ENCODE data around the gene PAQR4.
"Not testable (repeated sequence)": the region's sequence is repeated elsewhere in the genome, so short reads cannot be mapped to it uniquely, and the experiment has no call there.

The PAQR4 gene

GRCh38 chr16:2968738-2969544 is at the start of gene PAQR4:
TSS of gene PAQR4 (plus strand) at chr16:2969348. CDS start at chr16:2969675, 327 bp downstream.
- DNase-seq (ENCODE audit: low read depth in 2 of 2): peak; percentile 71 to 79

GRCh38 chr16:2919511-2920255 is 49.5 kb upstream of the PAQR4 start:
- peak in 1 of 2 donors; percentile 35 for DNase-seq (ENCODE audit: low read depth in 2 of 2)

DNA sequence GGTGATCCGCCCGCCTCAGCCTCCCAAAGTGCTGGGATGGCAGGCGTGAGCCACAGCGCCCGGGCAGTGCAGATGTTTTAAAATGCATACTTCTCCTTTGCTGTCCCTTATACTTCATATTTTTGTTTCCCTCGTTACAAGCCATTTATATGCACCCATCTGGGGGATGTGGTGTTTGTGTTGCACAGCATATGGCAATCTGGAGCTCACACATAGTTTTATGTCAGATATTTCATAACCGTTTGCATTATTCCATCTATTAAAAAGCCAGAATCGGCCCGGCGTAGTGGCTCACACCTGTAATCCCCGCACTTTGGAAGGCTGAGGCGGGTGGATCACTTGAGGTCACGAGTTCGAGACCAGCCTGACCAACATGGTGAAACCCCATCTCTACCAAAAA is 45.7 kb upstream of the PAQR4 start:
- DNase-seq (ENCODE audit: low read depth in 2 of 2): no peak

DNA sequence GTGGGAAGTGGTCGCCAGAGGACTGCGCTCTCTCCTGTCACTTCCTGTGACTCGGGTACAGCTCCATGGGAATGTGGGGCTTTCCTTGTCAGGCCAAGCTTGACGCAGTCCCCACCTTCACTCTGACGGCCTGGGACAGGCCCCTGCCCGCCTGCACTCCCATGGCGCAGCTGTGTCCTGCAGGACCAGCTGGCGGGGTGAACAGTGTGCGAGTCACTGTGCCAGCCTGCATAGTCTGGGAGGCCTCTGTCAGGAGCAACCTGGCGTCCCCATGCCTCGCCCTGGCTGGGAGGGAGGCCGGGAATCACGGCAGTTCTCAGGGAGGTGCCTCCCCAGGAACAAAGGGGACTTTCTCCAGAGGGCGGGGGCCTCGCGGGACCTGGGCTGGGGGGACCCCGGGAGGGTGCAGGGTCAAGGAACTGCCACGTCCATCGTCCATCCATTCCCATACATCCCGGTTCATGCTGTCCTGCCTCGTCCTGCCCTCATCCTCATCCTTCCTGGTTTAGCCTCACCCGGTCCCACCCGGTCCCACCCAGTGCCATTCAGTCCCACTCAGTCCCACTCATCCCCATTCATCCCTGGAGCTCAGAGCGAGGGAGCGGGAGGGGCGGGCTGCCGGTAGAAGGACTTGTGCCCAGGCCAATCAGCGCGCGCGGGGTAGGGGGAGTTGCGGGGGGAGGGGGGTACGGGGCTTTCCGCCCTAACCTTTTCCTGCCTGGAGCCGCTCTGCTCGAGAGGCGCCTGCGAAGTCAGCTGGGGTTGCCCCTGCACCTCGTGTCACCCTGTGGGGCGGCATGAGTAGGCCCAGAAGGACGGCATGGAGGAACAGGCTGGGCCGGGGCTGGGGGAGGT is 44.0 kb upstream of the PAQR4 start:
- DNase-seq (ENCODE audit: low read depth in 2 of 2): no peak

DNA sequence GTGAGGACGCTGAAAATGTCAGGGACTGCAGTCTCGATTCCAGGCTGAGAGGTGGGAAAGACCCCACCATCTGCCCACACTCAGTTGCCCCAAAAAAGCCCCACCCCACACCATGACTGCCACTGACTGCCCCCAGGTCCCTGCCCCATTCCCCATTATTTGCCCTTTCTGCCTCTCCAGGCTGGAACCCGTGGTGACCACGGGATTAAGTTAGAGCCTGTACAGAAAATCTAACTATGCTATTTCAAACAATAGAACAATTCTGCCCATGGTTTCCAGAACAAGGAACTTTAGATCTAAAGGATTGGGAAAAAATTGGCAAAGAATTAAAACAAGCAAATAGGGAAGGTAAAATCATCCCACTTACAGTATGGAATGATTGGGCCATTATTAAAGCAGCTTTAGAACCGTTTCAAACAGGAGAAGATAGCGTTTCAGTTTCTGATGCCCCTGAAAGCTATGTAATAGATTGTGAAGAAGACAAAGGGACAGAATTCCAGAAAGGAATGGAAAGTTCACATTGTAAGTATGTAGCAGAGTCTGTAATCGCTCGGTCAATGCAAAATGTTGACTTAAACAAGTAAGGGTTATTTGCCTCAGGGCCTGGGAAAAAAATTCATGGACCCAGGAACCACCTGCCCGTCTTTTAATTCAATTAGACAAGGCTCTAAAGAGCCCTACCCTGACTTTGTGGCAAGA is 43.0 kb upstream of the PAQR4 start:
- DNase-seq (ENCODE audit: low read depth in 2 of 2): no peak

- no peak for DNase-seq (ENCODE audit: low read depth in 2 of 2)
These were observed 42.5 kb upstream of the PAQR4 start for GRCh38 chr16:2926650-2926999.

DNA sequence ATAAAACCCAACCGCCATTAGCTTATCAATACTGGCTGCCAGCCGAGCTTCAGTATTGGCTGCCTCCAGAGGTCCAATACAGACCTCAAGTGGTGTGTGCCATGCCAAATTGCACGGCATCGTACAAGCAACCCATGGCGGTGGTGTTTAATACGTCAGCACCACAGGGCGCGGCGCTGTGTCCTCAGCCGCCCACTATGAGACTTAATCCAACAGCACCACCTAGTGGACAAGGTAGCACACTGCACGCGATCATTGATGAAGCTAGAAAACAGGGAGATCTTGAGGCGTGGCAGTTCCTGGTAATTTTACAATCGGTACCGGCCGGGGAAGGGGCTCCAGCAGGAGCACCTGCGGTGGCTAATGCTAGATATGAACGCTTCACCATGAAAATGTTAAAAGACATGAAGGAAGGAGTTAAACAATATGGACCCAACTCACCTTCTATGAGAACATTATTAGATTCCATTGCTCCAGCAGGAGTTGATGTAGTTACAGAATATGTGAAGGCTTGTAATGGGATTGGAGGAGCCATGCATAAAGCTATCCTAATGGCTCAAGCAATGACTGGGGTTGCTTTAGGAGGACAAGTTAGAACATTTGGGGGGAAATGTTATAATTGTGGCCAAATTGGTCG is 42.0 kb upstream of the PAQR4 start:
- DNase-seq (ENCODE audit: low read depth in 2 of 2): peak; percentile 78 to 86

DNA sequence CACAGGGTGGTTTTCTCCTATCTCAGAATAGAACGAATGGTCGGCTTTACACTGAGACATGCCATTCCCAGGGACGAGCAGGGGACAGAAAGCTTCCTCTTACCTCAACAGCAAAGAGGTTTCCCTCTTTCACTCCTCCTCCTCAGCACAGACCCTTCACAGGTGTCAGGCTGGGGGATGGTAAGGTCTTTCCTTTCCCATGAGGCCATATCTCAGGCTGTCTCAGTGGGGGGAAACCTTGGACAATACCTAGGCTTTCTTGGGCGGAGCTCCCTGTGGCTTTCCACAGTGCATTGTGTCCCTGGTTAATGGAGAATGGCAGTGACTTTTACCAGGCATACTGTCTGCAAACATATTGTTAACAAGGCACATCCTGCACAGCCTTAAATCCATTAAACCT is 41.0 kb upstream of the PAQR4 start:
- DNase-seq (ENCODE audit: low read depth in 2 of 2): not testable (repeated sequence)

DNA sequence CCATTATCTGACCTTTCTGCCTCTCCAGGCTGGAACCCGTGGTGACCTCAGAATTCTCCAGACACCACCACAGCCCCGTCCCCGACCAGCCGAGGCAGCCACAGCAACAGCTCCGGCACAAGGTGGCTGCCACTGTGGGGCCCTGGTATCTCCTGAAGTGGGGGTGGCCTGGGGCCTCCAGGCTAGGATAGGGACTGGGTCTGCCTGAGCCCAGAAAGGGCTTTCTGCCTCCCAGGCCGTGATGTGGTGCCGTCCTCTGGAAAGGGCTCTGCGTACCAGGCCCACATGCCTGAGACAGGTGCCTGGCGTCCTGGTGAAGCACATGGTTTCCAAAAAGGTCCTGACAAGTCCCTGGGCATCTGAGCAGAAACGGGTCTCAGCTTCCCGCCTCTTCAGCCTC is 40.4 kb upstream of the PAQR4 start:
- no peak for DNase-seq (ENCODE audit: low read depth in 2 of 2)

GRCh38 chr16:2929693-2930092 is 39.5 kb upstream of the PAQR4 start:
- no peak for DNase-seq (ENCODE audit: low read depth in 2 of 2)

DNA sequence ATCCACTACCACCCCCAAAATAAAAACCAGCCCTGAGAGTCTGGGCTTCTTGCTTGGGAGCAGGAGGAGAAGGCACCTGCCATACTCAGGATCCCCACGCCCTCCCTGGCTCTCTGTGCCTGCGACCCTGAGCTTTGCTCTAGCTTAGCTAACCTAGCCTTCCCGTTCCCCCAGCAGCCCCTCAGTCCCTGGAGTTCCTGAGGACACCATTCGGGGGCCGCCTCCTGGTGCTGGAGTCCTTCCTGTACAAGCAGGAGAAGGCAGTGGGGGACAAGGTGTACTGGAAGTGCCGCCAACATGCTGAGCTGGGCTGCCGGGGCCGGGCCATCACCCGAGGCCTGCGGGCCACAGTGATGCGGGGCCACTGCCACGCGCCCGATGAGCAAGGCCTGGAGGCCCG is 38.9 kb upstream of the PAQR4 start:
- DNase-seq (ENCODE audit: low read depth in 2 of 2): no peak

GRCh38 chr16:2931231-2931914 is 37.8 kb upstream of the PAQR4 start:
- DNase-seq (ENCODE audit: low read depth in 2 of 2): not testable (repeated sequence)

- no peak for DNase-seq (ENCODE audit: low read depth in 2 of 2)
These were observed 36.0 kb upstream of the PAQR4 start for GRCh38 chr16:2933136-2933535.

DNA sequence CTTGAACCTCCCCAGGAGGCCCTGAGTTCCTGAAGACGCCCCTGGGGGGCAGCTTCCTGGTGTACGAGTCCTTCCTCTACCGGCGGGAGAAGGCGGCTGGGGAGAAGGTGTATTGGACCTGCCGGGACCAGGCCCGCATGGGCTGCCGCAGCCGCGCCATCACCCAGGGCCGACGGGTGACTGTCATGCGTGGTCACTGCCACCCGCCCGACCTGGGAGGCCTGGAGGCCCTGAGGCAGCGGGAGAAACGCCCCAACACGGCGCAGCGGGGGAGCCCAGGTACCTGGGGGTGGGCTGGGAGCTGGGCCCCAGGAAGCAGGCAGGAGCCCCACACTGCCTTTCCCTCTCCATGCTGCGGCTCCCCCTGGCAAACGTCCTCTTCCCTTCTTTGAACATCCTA is 35.4 kb upstream of the PAQR4 start:
- no peak for DNase-seq (ENCODE audit: low read depth in 2 of 2)

DNA sequence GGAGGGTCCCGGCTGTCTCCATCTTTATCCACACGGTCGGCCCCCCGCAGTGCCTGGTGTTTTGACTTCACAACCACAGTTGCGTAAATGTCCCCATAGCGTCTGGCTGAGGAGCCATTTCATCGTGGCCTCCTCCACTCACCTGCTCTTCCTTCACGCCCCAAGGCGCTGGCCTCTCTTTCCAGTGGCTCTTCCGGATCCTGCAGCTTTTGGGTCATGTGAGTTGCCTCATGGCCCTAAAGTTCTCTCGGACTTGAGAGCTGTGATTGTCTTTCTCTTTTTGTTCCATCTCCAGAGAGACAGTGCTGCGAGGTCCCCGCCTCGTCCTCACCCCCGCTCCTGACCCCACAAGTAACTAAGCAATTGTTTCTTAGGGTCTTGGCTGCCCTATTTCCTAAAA is 34.7 kb upstream of the PAQR4 start:
- no peak for DNase-seq (ENCODE audit: low read depth in 2 of 2)

DNA sequence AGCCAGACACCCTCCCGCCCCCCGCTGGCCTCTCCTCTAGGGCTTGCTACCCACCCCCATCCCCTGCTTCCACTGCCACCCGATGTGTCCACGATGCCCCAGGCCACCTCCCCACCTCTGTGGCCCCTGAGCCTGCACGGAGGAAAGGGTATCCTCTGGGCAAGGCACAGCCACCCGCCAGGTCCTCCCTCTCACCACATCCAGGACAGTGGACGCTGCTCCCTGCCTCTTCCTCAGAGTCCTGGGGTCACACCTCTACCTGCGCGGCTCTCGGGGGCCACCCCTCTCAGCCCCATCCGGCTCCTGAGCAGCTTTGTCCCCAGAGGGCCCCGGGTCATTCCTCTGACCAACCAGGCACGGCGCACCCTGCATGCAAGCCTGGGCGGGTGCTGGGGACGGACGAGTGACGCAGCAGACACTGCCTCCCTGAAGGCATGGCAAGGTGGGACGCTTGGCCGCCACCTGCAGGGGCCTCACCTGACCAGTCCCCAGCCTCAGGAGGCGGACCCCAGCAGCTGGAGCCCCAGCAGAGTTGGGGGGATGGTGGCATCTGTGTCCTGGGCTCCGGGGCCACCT is 32.6 kb upstream of the PAQR4 start:
- DNase-seq (ENCODE audit: low read depth in 2 of 2): no peak

DNA sequence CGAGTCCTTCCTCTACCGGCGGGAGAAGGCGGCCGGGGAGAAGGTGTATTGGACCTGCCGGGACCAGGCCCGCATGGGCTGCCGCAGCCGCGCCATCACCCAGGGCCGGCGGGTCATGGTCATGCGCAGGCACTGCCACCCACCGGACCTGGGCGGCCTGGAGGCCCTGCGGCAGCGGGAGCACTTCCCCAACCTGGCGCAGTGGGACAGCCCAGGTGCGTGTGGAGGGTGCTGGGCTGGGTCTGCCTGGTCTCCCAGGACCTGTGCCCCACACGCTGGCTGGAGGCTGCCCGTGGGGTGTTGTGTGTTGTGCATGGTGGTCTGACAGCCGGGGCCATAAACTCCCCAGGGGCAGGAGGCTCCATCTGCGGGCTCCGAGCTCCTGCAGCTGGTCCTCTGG is 32.0 kb upstream of the PAQR4 start:
- DNase-seq (ENCODE audit: low read depth in 2 of 2): no peak

DNA sequence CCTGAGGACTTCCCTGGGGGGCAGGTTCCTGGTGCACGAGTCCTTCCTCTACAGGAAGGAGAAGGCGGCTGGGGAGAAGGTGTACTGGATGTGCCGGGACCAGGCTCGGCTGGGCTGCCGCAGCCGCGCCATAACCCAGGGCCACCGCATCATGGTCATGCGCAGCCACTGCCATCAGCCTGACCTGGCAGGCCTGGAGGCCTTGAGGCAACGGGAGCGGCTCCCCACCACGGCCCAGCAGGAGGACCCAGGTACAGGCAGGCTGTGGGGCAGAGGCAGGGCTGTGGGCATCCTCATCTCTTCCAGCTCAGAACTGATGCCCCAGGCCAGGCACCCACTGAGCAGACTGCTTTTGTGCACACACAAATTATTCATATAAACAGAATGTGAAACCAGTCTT is 30.9 kb upstream of the PAQR4 start:
- no peak for DNase-seq (ENCODE audit: low read depth in 2 of 2)

GRCh38 chr16:2939968-2940367 is 29.2 kb upstream of the PAQR4 start:
- DNase-seq (ENCODE audit: low read depth in 2 of 2): no peak

DNA sequence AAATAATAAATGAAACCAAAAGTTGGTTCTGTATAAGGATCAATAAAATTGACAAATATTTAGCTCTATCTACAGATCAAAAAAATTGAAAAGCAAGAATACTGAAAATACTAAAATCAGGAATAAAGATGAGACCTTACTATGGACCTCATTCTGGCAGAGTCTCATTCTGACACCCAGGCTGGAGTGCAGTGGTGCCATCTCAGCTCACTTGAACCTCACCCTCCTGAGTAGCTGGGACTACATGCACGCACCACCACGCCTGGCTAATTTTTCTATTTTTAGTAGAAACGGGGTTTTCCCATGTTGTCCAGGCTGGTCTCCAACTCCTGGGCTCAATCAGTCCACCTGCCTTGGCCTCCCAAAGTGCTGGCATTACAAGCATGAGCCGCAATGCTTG is 27.1 kb upstream of the PAQR4 start:
- no peak for DNase-seq (ENCODE audit: low read depth in 2 of 2)

Data from stimulated activated CD4-positive, alpha-beta T cell treated with anti-CD3 and anti-CD28 coated beads, Interleukin-15, amount 100 ng/mL, for 48 hours (primary cell).